SK-N-SH (cell line): ENCODE results near the gene DIMT1. TPM values are rescaled to one million over a fixed set of nuclear protein-coding genes. Genes with fewer than 3 reads are reported as not detected.

Experiments used
- CTCF ChIA-PET: fragments of 300-600, 350-600 bp; formaldehyde crosslinking; extraction: SDS; loops from one replicate; lab custom pipeline; 2021; lab: Yijun Ruan, JAX
- POLR2A ChIA-PET: fragments of 350-600 bp; sonication (Branson Sonifier 250); formaldehyde crosslinking; extraction: SDS; loops from one replicate; lab custom pipeline; 2020; ENCODE audit warnings: antibody characterized with exemption, inconsistent platforms; lab: Yijun Ruan, JAX
- DNase-seq: peaks from one replicate; pipeline ENCODE4 v3.0.0; 2012
- H2AFZ ChIP-seq: fragments of 200-600 bp; sonication (generic); 2 replicates; pipeline ENCODE4 v1.8.1; 2016; ENCODE audit warnings: antibody characterized with exemption, mild to moderate bottlenecking, low read depth
- H3F3A ChIP-seq: fragments of 200-600 bp; sonication (generic); replicated peaks from 2 replicates; pipeline ENCODE3; 2016; ENCODE audit warnings: antibody characterized with exemption, mild to moderate bottlenecking; ENCODE audit not compliant: insufficient read depth
- H3K27ac ChIP-seq, 2 experiments: fragments of 200-500 bp in 1 of 2; fragments of 200-600 bp in 1 of 2; sonication (Bioruptor generic) in 1 of 2; sonication (generic), shearing (Covaris generic) in 1 of 2; 2 replicates each; pipeline versions ENCODE4 v1.5.1 to v1.6.1; 2014 to 2016; ENCODE audit warnings: low read depth in 2 of 2, inconsistent platforms in 1 of 2, low read length in 1 of 2, mild to moderate bottlenecking in 1 of 2, mixed read lengths in 1 of 2
- H3K27me3 ChIP-seq: fragments of 200-600 bp; sonication (generic), shearing (Covaris generic); 2 replicates; pipeline ENCODE4 v1.6.1; 2016; ENCODE audit warnings: mixed run types; ENCODE audit not compliant: insufficient read depth
- H3K36me3 ChIP-seq, 2 experiments: fragments of 200-500 bp in 1 of 2; fragments of 200-600 bp in 1 of 2; sonication (Bioruptor generic) in 1 of 2; sonication (generic) in 1 of 2; replicated peaks in 1 of 2; 2 replicates each; pipeline versions ENCODE3 to v1.5.1; 2014 to 2016; ENCODE audit warnings: low read length in 1 of 2, mild to moderate bottlenecking in 1 of 2; ENCODE audit not compliant: insufficient read depth in 2 of 2, control insufficient read depth in 1 of 2
- H3K4me1 ChIP-seq, 2 experiments: fragments of 200-500 bp in 1 of 2; fragments of 200-600 bp in 1 of 2; sonication (Bioruptor generic) in 1 of 2; sonication (generic), shearing (Covaris generic) in 1 of 2; 2 replicates each; pipeline versions ENCODE4 v1.5.1 to v1.6.1; 2014 to 2016; ENCODE audit warnings: low read depth in 1 of 2, low read length in 1 of 2, mixed run types in 1 of 2; ENCODE audit not compliant: insufficient read depth in 2 of 2, control insufficient read depth in 1 of 2
- H3K4me2 ChIP-seq: fragments of 200-600 bp; sonication (generic), shearing (Covaris generic); 2 replicates; pipeline ENCODE4 v1.6.1; 2017; ENCODE audit warnings: mixed run types
- H3K4me3 ChIP-seq, 2 experiments: fragments of 200-500 bp in 1 of 2; fragments of 200-600 bp in 1 of 2; sonication (Bioruptor generic) in 1 of 2; sonication (generic), shearing (Covaris generic) in 1 of 2; 2 replicates each; pipeline versions ENCODE4 v1.5.1 to v1.8.1; 2014 to 2016; ENCODE audit warnings: low read depth in 2 of 2, inconsistent platforms in 1 of 2, low read length in 1 of 2, mild to moderate bottlenecking in 1 of 2, mixed read lengths in 1 of 2, moderate library complexity in 1 of 2
- H3K79me2 ChIP-seq: fragments of 200-600 bp; sonication (generic); 2 replicates; pipeline ENCODE4 v1.8.1; 2017; ENCODE audit warnings: mild to moderate bottlenecking; ENCODE audit not compliant: insufficient read depth
- H3K9ac ChIP-seq: fragments of 200-600 bp; sonication (generic); 2 replicates; pipeline ENCODE4 v1.6.1; 2017; ENCODE audit warnings: mixed run types
- H3K9me2 ChIP-seq: fragments of 200-600 bp; sonication (generic); 2 replicates; pipeline ENCODE4 v1.6.1; 2017; ENCODE audit warnings: mixed run types
- H3K9me3 ChIP-seq: fragments of 200-600 bp; sonication (generic); 2 replicates; pipeline ENCODE4 v1.6.1; 2017; ENCODE audit warnings: mixed run types, mild to moderate bottlenecking, moderate library complexity
- H4K20me1 ChIP-seq: fragments of 200-600 bp; sonication (generic); 2 replicates; pipeline ENCODE4 v1.6.1; 2017; ENCODE audit warnings: mild to moderate bottlenecking, mixed run types; ENCODE audit not compliant: insufficient read depth
- ELF1 ChIP-seq: IDR thresholded peaks from 2 replicates; pipeline ENCODE4 v1.4.0; 2012
- EP300 ChIP-seq, 2 experiments: IDR thresholded peaks; 2 replicates each; pipeline versions ENCODE4 v1.4.0 to v1.6.1; 2012; ENCODE audit warnings: borderline replicate concordance in 1 of 2, low read depth in 1 of 2, low read length in 1 of 2
- EZH2phosphoT487 ChIP-seq: fragments of 200-600 bp; sonication (generic); IDR thresholded peaks from 2 replicates; pipeline ENCODE4 v1.6.1; 2017; ENCODE audit warnings: low read depth, mixed run types, mild to moderate bottlenecking, antibody characterized with exemption, moderate library complexity, borderline replicate concordance
- FOXJ3 ChIP-seq: sonication (generic); formaldehyde crosslinking; IDR thresholded peaks from 2 replicates; pipeline ENCODE4 v1.5.1; 2020; ENCODE audit warnings: mild to moderate bottlenecking, missing genetic modification reagents
- FOXM1 ChIP-seq: IDR thresholded peaks from 2 replicates; pipeline ENCODE4 v1.4.0; 2012; ENCODE audit warnings: low read depth, mild to moderate bottlenecking
- GABPA ChIP-seq: IDR thresholded peaks from 2 replicates; pipeline ENCODE4 v1.4.0; 2012; ENCODE audit warnings: low read depth, mild to moderate bottlenecking
- MAX ChIP-seq: IDR thresholded peaks from 2 replicates; pipeline ENCODE4 v1.4.0; 2012; ENCODE audit warnings: low read depth
- MXI1 ChIP-seq: IDR thresholded peaks from 2 replicates; pipeline ENCODE4 v1.6.1; 2012; ENCODE audit warnings: mild to moderate bottlenecking, low read depth, low read length, improper control_type of control experiment
- PBX3 ChIP-seq: IDR thresholded peaks from 2 replicates; pipeline ENCODE4; 2012
- POLR2AphosphoS5 ChIP-seq: IDR thresholded peaks from 2 replicates; pipeline ENCODE4 v1.6.1; 2012; ENCODE audit warnings: low read depth, low read length
- RCOR1 ChIP-seq: fragments of 150-350 bp; IDR thresholded peaks from 2 replicates; pipeline ENCODE4 v1.6.1; 2017; ENCODE audit warnings: antibody characterized with exemption, low read length
- RXRA ChIP-seq: IDR thresholded peaks from 2 replicates; pipeline ENCODE4 v1.4.0; 2012; ENCODE audit warnings: low read depth, mild to moderate bottlenecking, borderline replicate concordance
- TAF1 ChIP-seq: IDR thresholded peaks from 2 replicates; pipeline ENCODE4 v1.6.1; 2012; ENCODE audit warnings: low read depth, mild to moderate bottlenecking, low read length, moderate library complexity, borderline replicate concordance
- TCF12 ChIP-seq: IDR thresholded peaks from 2 replicates; pipeline ENCODE4 v1.4.0; 2012
- USF1 ChIP-seq: IDR thresholded peaks from 2 replicates; pipeline ENCODE4 v1.4.0; 2012; ENCODE audit warnings: low read depth, borderline replicate concordance
- WGBS: methylation state at CpG from one replicate; pipeline ENCODE4 v1.1.6; 2017; ENCODE audit warnings: low lambda C conversion rate; 5-methylcytosine and 5-hydroxymethylcytosine counted together
- polyA plus RNA-seq, 3 experiments: library from polyadenylated mRNA; depleted of rRNA; stranded (reverse); fragments of >200 nt; gene quantifications; 2 replicates each; pipeline ENCODE4 v1.2.3, GENCODE V29; 2012
- TF ChIP-seq, protein P1 (sequence below): fragments of 200-600 bp; sonication (generic); IDR thresholded peaks from 2 replicates; pipeline ENCODE4 v1.6.1; 2017; ENCODE audit warnings: antibody characterized with exemption, mild to moderate bottlenecking, moderate library complexity
- TF ChIP-seq, protein P2 (sequence below): fragments of 150-350 bp; IDR thresholded peaks from 2 replicates; pipeline ENCODE4 v1.6.1; 2016; ENCODE audit warnings: mild to moderate bottlenecking, low read depth, low read length
- TF ChIP-seq, protein P3 (sequence below): IDR thresholded peaks from 2 replicates; pipeline ENCODE4 v1.4.0; 2012; ENCODE audit warnings: low read depth, borderline replicate concordance

DIMT1 gene
- polyA plus RNA-seq, 1 of the 3 experiments (the other 2 are of a cell fraction), result 29.5 TPM

- TF ChIP-seq EZH2phosphoT487 (no peak), POLR2AphosphoS5 (no peak), EP300 (IDR thresholded peaks at IDR 0.05; ENCODE audit: borderline replicate concordance in 1 of 2, low read depth in 1 of 2, low read length in 1 of 2) (no peak), FOXJ3 (CRISPR knock-in tag) (no peak), FOXM1 (no peak)
- TF ChIP-seq, protein P1, sequence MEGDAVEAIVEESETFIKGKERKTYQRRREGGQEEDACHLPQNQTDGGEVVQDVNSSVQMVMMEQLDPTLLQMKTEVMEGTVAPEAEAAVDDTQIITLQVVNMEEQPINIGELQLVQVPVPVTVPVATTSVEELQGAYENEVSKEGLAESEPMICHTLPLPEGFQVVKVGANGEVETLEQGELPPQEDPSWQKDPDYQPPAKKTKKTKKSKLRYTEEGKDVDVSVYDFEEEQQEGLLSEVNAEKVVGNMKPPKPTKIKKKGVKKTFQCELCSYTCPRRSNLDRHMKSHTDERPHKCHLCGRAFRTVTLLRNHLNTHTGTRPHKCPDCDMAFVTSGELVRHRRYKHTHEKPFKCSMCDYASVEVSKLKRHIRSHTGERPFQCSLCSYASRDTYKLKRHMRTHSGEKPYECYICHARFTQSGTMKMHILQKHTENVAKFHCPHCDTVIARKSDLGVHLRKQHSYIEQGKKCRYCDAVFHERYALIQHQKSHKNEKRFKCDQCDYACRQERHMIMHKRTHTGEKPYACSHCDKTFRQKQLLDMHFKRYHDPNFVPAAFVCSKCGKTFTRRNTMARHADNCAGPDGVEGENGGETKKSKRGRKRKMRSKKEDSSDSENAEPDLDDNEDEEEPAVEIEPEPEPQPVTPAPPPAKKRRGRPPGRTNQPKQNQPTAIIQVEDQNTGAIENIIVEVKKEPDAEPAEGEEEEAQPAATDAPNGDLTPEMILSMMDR, result no peak
- TF ChIP-seq, protein P2, sequence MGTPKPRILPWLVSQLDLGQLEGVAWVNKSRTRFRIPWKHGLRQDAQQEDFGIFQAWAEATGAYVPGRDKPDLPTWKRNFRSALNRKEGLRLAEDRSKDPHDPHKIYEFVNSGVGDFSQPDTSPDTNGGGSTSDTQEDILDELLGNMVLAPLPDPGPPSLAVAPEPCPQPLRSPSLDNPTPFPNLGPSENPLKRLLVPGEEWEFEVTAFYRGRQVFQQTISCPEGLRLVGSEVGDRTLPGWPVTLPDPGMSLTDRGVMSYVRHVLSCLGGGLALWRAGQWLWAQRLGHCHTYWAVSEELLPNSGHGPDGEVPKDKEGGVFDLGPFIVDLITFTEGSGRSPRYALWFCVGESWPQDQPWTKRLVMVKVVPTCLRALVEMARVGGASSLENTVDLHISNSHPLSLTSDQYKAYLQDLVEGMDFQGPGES, result no peak
These were observed 54.8 kb downstream of the DIMT1 start (continued) for GRCh38 chr5:62348723-62349481.

- TF ChIP-seq MXI1 (no peak), MAX (no peak), GABPA (no peak), TCF12 (no peak), POLR2AphosphoS5 (no peak), PBX3 (no peak), ELF1 (no peak), TAF1 (no peak), RXRA (no peak), USF1 (no peak), RCOR1 (no peak)
- TF ChIP-seq, protein P3, sequence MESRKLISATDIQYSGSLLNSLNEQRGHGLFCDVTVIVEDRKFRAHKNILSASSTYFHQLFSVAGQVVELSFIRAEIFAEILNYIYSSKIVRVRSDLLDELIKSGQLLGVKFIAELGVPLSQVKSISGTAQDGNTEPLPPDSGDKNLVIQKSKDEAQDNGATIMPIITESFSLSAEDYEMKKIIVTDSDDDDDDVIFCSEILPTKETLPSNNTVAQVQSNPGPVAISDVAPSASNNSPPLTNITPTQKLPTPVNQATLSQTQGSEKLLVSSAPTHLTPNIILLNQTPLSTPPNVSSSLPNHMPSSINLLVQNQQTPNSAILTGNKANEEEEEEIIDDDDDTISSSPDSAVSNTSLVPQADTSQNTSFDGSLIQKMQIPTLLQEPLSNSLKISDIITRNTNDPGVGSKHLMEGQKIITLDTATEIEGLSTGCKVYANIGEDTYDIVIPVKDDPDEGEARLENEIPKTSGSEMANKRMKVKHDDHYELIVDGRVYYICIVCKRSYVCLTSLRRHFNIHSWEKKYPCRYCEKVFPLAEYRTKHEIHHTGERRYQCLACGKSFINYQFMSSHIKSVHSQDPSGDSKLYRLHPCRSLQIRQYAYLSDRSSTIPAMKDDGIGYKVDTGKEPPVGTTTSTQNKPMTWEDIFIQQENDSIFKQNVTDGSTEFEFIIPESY, result no peak
- TF ChIP-seq, protein P2, result no peak
- TF ChIP-seq, all 33 proteins: peak for 0
- peaks cover 16% of the 10 kb centered on the region; the same call in 1 of the 2 replicates for H4K20me1 ChIP-seq
- no peak overlapping the region for H3K4me3 ChIP-seq
- POLR2A ChIA-PET, result no interaction called here
- CTCF ChIA-PET, result no interaction called here
- no peak overlapping the region for H3K9ac ChIP-seq
- H3K9me2 ChIP-seq, result no peaks in the 10 kb centered on the region
- H3K79me2 ChIP-seq, result peaks cover 58% of the 10 kb centered on the region
- WGBS, result 95% methylated on average over 1 of the region's 1 CpG
- H3K4me2 ChIP-seq, result no peak overlapping the region
- H3K27me3 ChIP-seq, result no peaks in the 10 kb centered on the region
- DNase-seq, result no peak
- no peak overlapping the region for H2AFZ ChIP-seq
- no peak overlapping the region for H3K27ac ChIP-seq
- peaks cover 2% of the 10 kb centered on the region for H3F3A ChIP-seq
- H3K36me3 ChIP-seq, result peaks cover 29 to 38% of the 10 kb centered on the region in 2 experiments
- H3K4me1 ChIP-seq, result no peaks in the 10 kb centered on the region
- no peaks in the 10 kb centered on the region for H3K9me3 ChIP-seq
These were observed 55.8 kb downstream of the DIMT1 start for GRCh38 chr5:62347928-62348327.
